GM12874 (cell line): ENCODE measurements around the gene TMTC1.

Experiments
- CTCF ChIP-seq: IDR thresholded peaks from 2 replicates; pipeline ENCODE4 v1.5.1; 2011; ENCODE audit warnings: low read depth, mild to moderate bottlenecking, control low read depth, low read length, moderate library complexity; ENCODE audit not compliant: insufficient read depth

Gene TMTC1

GRCh38 chr12:29743801-29744200 lies 39.9 kb downstream of the TMTC1 start:
- no peak for TF ChIP-seq CTCF

DNA sequence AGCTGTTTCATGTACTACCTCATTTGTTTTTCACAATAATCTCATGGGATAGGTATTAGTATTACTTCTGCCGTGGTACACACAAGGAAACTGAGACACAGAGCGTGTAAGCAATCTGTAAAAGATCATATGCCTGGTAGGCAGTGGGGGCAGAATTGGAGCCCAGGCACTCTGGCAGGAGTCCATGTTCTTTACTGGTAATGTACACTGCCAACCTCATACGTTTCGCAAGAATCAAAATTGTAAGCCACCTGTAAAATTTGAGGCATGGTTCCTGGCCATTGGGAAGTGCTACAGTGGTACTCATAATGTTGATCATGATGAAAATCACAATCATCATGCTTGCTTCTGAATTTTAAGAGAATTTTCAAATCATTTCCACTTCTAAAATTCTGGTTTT lies 40.7 kb downstream of the TMTC1 start:
- no peak for TF ChIP-seq CTCF

DNA sequence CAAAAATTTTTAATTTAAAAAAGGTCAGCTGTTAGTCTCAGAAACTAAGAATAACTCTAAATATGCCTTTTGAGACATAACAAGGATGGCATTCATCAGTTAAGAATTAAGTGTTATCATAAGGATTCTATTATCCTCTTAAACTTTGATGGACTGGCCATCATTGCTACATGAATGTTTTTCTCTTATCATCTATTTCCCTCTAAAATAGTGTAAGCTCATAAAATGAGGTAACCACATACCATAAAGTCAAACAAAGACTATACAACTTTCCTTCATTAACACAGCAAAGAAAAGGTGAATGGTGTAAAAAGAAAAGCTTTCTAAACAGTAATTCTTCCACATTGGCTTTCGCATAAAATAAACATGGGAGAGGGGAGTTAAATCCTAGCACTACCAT lies 41.1 kb downstream of the TMTC1 start:
- no peak for TF ChIP-seq CTCF

DNA sequence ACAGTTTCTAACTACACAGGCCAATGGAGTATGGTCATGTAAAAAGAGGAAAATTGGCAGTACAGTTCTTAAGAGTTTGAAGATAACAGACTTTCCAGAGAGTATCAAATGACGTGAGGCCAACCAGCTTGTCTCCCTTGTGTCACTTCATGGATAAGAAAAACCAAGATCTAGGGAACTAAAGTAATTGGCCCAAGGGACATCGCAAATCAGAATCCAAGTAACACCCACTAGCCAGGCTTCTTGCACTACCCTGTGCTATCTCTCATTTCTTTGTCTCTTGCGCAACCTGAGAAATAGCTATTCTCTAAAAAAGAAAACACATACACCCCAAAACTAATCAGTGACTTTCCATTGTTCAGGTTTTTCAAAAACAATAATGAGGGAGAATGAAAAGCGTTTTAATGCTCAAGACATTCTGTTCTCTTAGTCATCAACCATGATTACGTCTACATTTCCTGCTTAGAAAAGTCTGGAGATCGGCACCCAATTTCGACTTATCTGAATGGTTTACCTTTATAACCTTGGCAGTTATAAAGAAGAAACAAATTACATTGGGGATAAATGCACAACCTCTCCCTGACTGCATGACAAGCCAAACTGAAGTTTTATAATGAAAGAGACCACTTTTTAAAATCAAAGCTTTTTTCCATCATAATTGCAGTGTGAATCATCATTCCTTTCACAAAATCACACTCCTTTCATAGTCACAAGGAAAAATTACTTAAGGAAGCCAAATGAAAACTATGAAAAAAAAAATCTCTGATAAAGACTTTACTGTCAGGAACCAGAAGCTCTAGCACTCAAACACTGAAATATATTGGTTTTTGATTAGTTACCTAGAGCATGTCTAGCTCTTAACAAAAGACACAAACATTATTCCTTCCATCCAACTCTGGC lies 42.1 kb downstream of the TMTC1 start:
- no peak for TF ChIP-seq CTCF

DNA sequence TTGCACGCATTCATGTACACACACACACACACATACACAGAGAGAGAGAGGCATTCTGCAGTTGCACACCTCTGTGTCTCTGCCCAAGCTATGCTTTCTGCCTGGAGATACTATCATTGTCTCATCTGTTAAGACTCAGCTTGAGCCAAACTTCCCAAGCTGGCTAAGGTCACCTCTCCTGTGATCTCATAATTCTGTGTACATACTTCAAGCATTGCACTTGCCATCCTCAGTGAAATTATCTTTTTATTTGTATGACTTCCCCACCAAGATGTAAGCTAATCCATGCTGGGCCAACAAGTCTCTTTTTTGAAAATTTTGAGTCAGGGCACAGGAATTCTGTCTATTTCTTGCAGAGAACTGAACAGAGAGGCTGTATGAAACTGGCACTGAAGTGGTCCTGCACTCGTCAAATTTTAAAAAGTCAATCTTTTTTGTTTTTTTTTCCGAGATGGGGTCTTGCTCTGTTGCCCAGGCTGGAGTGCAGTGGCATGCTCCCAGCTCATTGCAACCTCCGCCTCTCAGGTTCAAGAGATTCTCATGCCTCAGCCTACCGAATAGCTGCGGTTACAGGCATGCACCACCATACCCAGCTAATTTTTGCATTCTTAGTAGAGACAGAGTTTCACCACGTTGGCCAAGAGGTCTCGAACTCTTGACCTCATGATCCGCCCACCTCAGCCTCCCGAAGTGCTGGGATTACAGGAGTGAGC lies 44.3 kb downstream of the TMTC1 start:
- TF ChIP-seq CTCF: no peak

- no peak for TF ChIP-seq CTCF
Observed at GRCh38 chr12:29738365-29738764, 45.4 kb downstream of the TMTC1 start.

- no peak for TF ChIP-seq CTCF
Observed at GRCh38 chr12:29737644-29738043, 46.1 kb downstream of the TMTC1 start.
